H1 (cell line): ENCODE measurements around the gene CCS. TPM values are rescaled to one million over a fixed set of nuclear protein-coding genes. Genes with fewer than 3 reads are reported as not detected.

Source experiments
- CHD7 ChIP-seq: fragments of 300-600 bp; sonication (generic); IDR thresholded peaks from 2 replicates; pipeline ENCODE4 v1.7.1; 2012; ENCODE audit warnings: low read length, moderate library complexity, mild to moderate bottlenecking, inconsistent platforms; ENCODE audit not compliant: insufficient replicate concordance
- CREB1 ChIP-seq: IDR thresholded peaks from 2 replicates; pipeline ENCODE4 v1.6.1; 2012; ENCODE audit warnings: inconsistent platforms
- EZH2 ChIP-seq: fragments of 200-600 bp; sonication (generic); IDR thresholded peaks from 2 replicates; pipeline ENCODE4 v1.7.1; 2012; ENCODE audit warnings: low read depth, mild to moderate bottlenecking, moderate library complexity, low read length, inconsistent platforms; ENCODE audit not compliant: severe bottlenecking
- GTF2F1 ChIP-seq: IDR thresholded peaks from 2 replicates; pipeline ENCODE4 v1.6.1; 2012; ENCODE audit warnings: low read depth, low read length, improper control_type of control experiment, borderline replicate concordance
- SP1 ChIP-seq: IDR thresholded peaks from 2 replicates; pipeline ENCODE4 v1.6.1; 2011; ENCODE audit warnings: low read depth, low read length
- polyA plus RNA-seq, 7 experiments: library from polyadenylated mRNA; depleted of rRNA in 3 of 7; stranded (reverse) in 5 of 7; unstranded in 2 of 7; fragments of >200 nt in 5 of 7; fragments of 200-250 nt in 2 of 7; gene quantifications; 1 replicate in 5 of 7; 2 replicates in 1 of 7; 4 replicates in 1 of 7; pipeline versions ENCODE4 v1.2.1 to v1.2.3, GENCODE V29; 2011 to 2013; ENCODE audit warnings: missing spikeins in 2 of 7, mixed read lengths in 2 of 7
- total RNA-seq: library from RNA; stranded (reverse); fragmentation: NEBNext Ultra II Directional; extraction: Animal tissue kit (Norgen Biotek cat#: 25700); gene quantifications from 2 replicates; pipeline ENCODE4 v1.2.1, GENCODE V29; 2021

Gene CCS
- total and polyA plus RNA-seq, 2 of the 8 experiments (the other 6 are each of a cell fraction or from before 2014, with no cell fraction given) = 37.1 to 37.7 TPM

GRCh38 chr11:66548041-66548440, 44.9 kb upstream of the CCS start (continued):
- TF ChIP-seq CHD7 = no peak
- TF ChIP-seq SP1 = no peak
- no peak for TF ChIP-seq GTF2F1
- no peak for TF ChIP-seq CREB1
- TF ChIP-seq EZH2 = no peak
